SU-DHL-6 (cell line): ENCODE results near the gene MRGPRD.

Experiments used
- H2AFZ ChIP-seq: fragments of 200-600 bp; sonication (generic); 2 replicates; pipeline ENCODE4 v1.6.1; 2014; ENCODE audit warnings: low read depth, mild to moderate bottlenecking, moderate library complexity, mixed read lengths, antibody characterized with exemption, low read length; ENCODE audit not compliant: severe bottlenecking
- H3F3A ChIP-seq: fragments of 200-600 bp; shearing (Covaris generic); 2 replicates; pipeline ENCODE4 v1.6.0; 2016; ENCODE audit warnings: antibody characterized with exemption, mild to moderate bottlenecking; ENCODE audit not compliant: insufficient read depth
- H3K27ac ChIP-seq: fragments of 200-600 bp; sonication (generic); 2 replicates; pipeline ENCODE4 v1.5.1; 2016; ENCODE audit warnings: low read depth, mild to moderate bottlenecking, low read length, moderate library complexity, mixed read lengths
- H3K27me3 ChIP-seq: fragments of 200-600 bp; sonication (generic), shearing (Covaris generic); 2 replicates; pipeline ENCODE4 v1.6.0; 2014; ENCODE audit warnings: mild to moderate bottlenecking, low read length
- H3K36me3 ChIP-seq: fragments of 200-600 bp; sonication (generic); 2 replicates; pipeline ENCODE4 v1.6.1; 2014; ENCODE audit warnings: mild to moderate bottlenecking, low read length, mixed read lengths
- H3K4me2 ChIP-seq: fragments of 300-600, 200-600 bp; shearing (Covaris generic), sonication (generic); 2 replicates; pipeline ENCODE4 v1.6.0; 2014; ENCODE audit warnings: low read length, low read depth, mild to moderate bottlenecking; ENCODE audit not compliant: poor library complexity, severe bottlenecking
- H3K4me3 ChIP-seq: fragments of 200-600 bp; sonication (generic); 2 replicates; pipeline ENCODE4 v1.5.1; 2014; ENCODE audit warnings: antibody characterized with exemption, low read length, mild to moderate bottlenecking, mixed read lengths; ENCODE audit not compliant: insufficient read depth, poor library complexity, severe bottlenecking
- H3K79me2 ChIP-seq: fragments of 200-600 bp; sonication (generic); 2 replicates; pipeline ENCODE4 v1.6.1; 2014; ENCODE audit warnings: mild to moderate bottlenecking, low read length, moderate library complexity; ENCODE audit not compliant: insufficient read depth
- H3K9ac ChIP-seq: fragments of 200-600 bp; sonication (generic); 2 replicates; pipeline ENCODE4 v1.7.0; 2014; ENCODE audit warnings: mild to moderate bottlenecking, low read length
- H3K9me2 ChIP-seq: fragments of 200-600 bp; sonication (generic); replicated peaks from 2 replicates; pipeline ENCODE4 v1.6.1; 2014; ENCODE audit warnings: low read length; ENCODE audit not compliant: insufficient read depth
- H3K9me3 ChIP-seq: fragments of 200-600 bp; sonication (generic); 2 replicates; pipeline ENCODE4 v1.6.1; 2014; ENCODE audit warnings: low read length, mixed read lengths; ENCODE audit not compliant: insufficient read depth
- H4K20me1 ChIP-seq: fragments of 200-600 bp; sonication (generic); 2 replicates; pipeline ENCODE4 v1.6.1; 2014; ENCODE audit warnings: low read depth, mild to moderate bottlenecking, antibody characterized with exemption, low read length, moderate library complexity, mixed read lengths
- CTCF ChIP-seq: fragments of 200-600 bp; sonication (generic); IDR thresholded peaks from one replicate; pipeline ENCODE4 v1.5.1; 2017; ENCODE audit warnings: antibody characterized with exemption, mild to moderate bottlenecking, low read length, moderate library complexity; ENCODE audit not compliant: insufficient read depth, poor library complexity, severe bottlenecking
- EZH2phosphoT487 ChIP-seq: fragments of 200-600 bp; sonication (generic), shearing (Covaris generic); conservative IDR thresholded peaks from 2 replicates; pipeline ENCODE4 v1.6.1; 2018; ENCODE audit warnings: mild to moderate bottlenecking, antibody characterized with exemption, low read length, moderate library complexity, mixed read lengths

MRGPRD gene

GRCh38 chr11:68942095-68942620 is 38.6 kb downstream of the MRGPRD start:
- no peaks in the 10 kb centered on the region for H4K20me1 ChIP-seq
- no peak overlapping the region for H2AFZ ChIP-seq
- no peaks in the 10 kb centered on the region for H3K27me3 ChIP-seq
- no peaks in the 10 kb centered on the region for H3F3A ChIP-seq
- no peaks in the 10 kb centered on the region for H3K79me2 ChIP-seq
- H3K4me3 ChIP-seq: no peak overlapping the region
- TF ChIP-seq EZH2phosphoT487: no peak
- TF ChIP-seq CTCF: no peak
- no peak overlapping the region for H3K4me2 ChIP-seq
- no peaks in the 10 kb centered on the region for H3K9me2 ChIP-seq
- H3K27ac ChIP-seq: no peak overlapping the region
- no peak overlapping the region for H3K9ac ChIP-seq
- H3K9me3 ChIP-seq: no peaks in the 10 kb centered on the region
- H3K36me3 ChIP-seq: no peaks in the 10 kb centered on the region

- Histone ChIP-seq H3K79me2 (no peaks in the 10 kb centered on the region), H3K27ac (no peak overlapping the region), H3F3A (no peaks in the 10 kb centered on the region), H3K9me3 (no peaks in the 10 kb centered on the region), H4K20me1 (no peaks in the 10 kb centered on the region), H3K9ac (no peak overlapping the region), H2AFZ (no peak overlapping the region), H3K4me2 (no peak overlapping the region), H3K4me3 (no peak overlapping the region), H3K36me3 (no peaks in the 10 kb centered on the region), H3K9me2 (no peaks in the 10 kb centered on the region), H3K27me3 (no peaks in the 10 kb centered on the region)
- TF ChIP-seq EZH2phosphoT487 (no peak), CTCF (no peak)
These were observed 39.3 kb downstream of the MRGPRD start for GRCh38 chr11:68941324-68942094.

GRCh38 chr11:68940651-68941323 is 40.0 kb downstream of the MRGPRD start:
- H3K9me3 ChIP-seq: no peaks in the 10 kb centered on the region
- H3K9ac ChIP-seq: no peak overlapping the region
- H2AFZ ChIP-seq: no peak overlapping the region
- H3K27me3 ChIP-seq: no peaks in the 10 kb centered on the region
- no peaks in the 10 kb centered on the region for H3K9me2 ChIP-seq
- H3K36me3 ChIP-seq: no peaks in the 10 kb centered on the region
- H3F3A ChIP-seq: no peaks in the 10 kb centered on the region
- H3K4me2 ChIP-seq: no peak overlapping the region
- TF ChIP-seq EZH2phosphoT487 (no peak), CTCF (no peak)
- H3K27ac ChIP-seq: no peak overlapping the region
- no peaks in the 10 kb centered on the region for H3K79me2 ChIP-seq
- H4K20me1 ChIP-seq: no peaks in the 10 kb centered on the region
- H3K4me3 ChIP-seq: no peak overlapping the region
